Measurements from ENCODE around the gene G0S2. TPM values are rescaled to one million over a fixed set of nuclear protein-coding genes. Genes with fewer than 3 reads are reported as not detected.
A peak's percentile ranks its signal among the peaks of the same experiment; 100 is the strongest.

The G0S2 gene
- total and polyA plus RNA-seq, 2 of the 4 experiments (the other 2 are of a cell fraction) = 0.36 to 0.53 TPM

DNA sequence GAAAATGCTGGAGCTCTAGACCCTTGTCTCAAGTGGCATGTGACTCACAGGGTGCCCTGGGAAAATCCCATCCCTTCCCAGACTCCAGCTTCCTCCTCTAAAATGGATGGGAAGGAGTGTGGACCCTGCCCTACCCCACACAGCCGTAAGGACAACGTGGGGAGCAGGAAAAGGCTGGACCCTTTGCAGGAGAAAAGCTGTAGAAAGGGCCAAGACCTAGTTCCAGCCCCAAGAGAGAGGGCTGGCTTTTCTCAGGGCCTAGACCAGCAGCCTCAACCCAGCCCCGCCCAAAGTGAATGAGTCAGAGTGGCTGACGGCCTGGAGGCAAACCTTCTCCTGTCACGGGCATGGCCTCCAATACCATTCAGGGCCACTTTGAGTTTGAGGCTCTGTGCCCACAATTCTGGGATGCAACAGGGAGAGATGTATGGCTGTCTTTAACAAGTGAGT is 24.0 kb upstream of the G0S2 start:
- Histone ChIP-seq H3K23ac (ENCODE audit: low read depth, low read length) (no peak overlapping the region), H3K4me3 (ENCODE audit: insufficient read depth, low read depth, low read length) (no peak overlapping the region), H3K18ac (ENCODE audit: low read depth, low read length) (peak overlapping the region; percentile 77; the same call in 1 of the 2 replicates), H3K14ac (replicated peaks; ENCODE audit: low read depth, low read length) (peak overlapping the region; percentile 82), H3K4ac (ENCODE audit: low read depth, low read length) (peak overlapping the region; percentile 86), H2AK9ac (replicated peaks; ENCODE audit: low read depth, low read length, poor library complexity) (peak overlapping the region; percentile 73), H2AK5ac (ENCODE audit: low read depth, low read length) (peak overlapping the region; percentile 69), H2BK120ac (ENCODE audit: low read depth, low read length) (peak overlapping the region; percentile 88), H3K79me1 (ENCODE audit: low read depth in 1 of 2, low read length in 2 of 2) (no peaks in the 10 kb centered on the region), H3K4me2 (ENCODE audit: low read depth, low read length) (no peak overlapping the region), H4K20me1 (ENCODE audit: insufficient read depth, low read length) (no peaks in the 10 kb centered on the region), H3K9ac (ENCODE audit: low read depth, low read length) (peak overlapping the region; percentile 32; the same call in 1 of the 2 replicates), H3K9me1 (ENCODE audit: insufficient read depth, low read length) (peaks cover 27% of the 10 kb centered on the region), H3K4me1 (ENCODE audit: control insufficient read depth, insufficient read depth, low read length) (peaks cover 25% of the 10 kb centered on the region), H2BK20ac (ENCODE audit: low read depth, low read length) (peak overlapping the region; percentile 60), H3K9me3 (ENCODE audit: control insufficient read depth, insufficient read depth, low read length) (no peaks in the 10 kb centered on the region), H4K8ac (ENCODE audit: low read depth in 2 of 2, low read length in 2 of 2) (peak overlapping the region; percentile 59 to 96; a peak in 3 of 4 replicates), H3K56ac (ENCODE audit: extremely low read depth, insufficient read depth, low read length) (peak overlapping the region; percentile 1; the same call in 1 of the 2 replicates), H3K27me3 (ENCODE audit: control insufficient read depth, insufficient read depth, low read length) (no peaks in the 10 kb centered on the region; the same call in 1 of the 2 replicates), H2BK15ac (ENCODE audit: low read depth, low read length) (peak overlapping the region; percentile 85; the same call in 2 of the 3 replicates), H3K27ac (ENCODE audit: insufficient read depth, low read length) (peak overlapping the region; percentile 57), H2AFZ (replicated peaks; ENCODE audit: low read length, poor library complexity) (peak overlapping the region; percentile 90), H3K36me3 (ENCODE audit: control insufficient read depth, insufficient read depth, low read length) (no peaks in the 10 kb centered on the region), H4K5ac (ENCODE audit: low read depth, low read length) (peak overlapping the region; percentile 90; the same call in 1 of the 2 replicates), H4K91ac (ENCODE audit: insufficient read depth, low read depth, low read length) (peak overlapping the region; percentile 78; the same call in 1 of the 2 replicates), H2BK5ac (ENCODE audit: low read depth, low read length, poor library complexity, severe bottlenecking) (peak overlapping the region; percentile 74)
- intact Hi-C loops (cut with micrococcal nuclease) (no loop called here), dilution Hi-C loops (cut with HindIII; ENCODE audit: low sequenced_read_pairs, unreplicated experiment) (no loop called here), in situ Hi-C loops (cut with MboI; ENCODE audit: low sequenced_read_pairs) (no loop called here)
- POLR2A ChIA-PET (ENCODE audit: unreplicated experiment) = no interaction called here
- DNase-seq (peak; percentile 56), ATAC-seq (ENCODE audit: low read depth) (peak; percentile 61)
- TF ChIP-seq, protein P1, sequence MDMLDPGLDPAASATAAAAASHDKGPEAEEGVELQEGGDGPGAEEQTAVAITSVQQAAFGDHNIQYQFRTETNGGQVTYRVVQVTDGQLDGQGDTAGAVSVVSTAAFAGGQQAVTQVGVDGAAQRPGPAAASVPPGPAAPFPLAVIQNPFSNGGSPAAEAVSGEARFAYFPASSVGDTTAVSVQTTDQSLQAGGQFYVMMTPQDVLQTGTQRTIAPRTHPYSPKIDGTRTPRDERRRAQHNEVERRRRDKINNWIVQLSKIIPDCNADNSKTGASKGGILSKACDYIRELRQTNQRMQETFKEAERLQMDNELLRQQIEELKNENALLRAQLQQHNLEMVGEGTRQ (IDR thresholded peaks at IDR 0.05; ENCODE audit: low read depth, low read length) = no peak
- TF ChIP-seq MXI1 (IDR thresholded peaks at IDR 0.05; ENCODE audit: borderline replicate concordance, low read depth, low read length) = no peak
- TF ChIP-seq BHLHE40 (IDR thresholded peaks at IDR 0.05; ENCODE audit: low read depth, low read length) = no peak
- no peak for TF ChIP-seq SMC3 (IDR thresholded peaks at IDR 0.05; ENCODE audit: low read depth, low read length)
- no peak for TF ChIP-seq FOS (IDR thresholded peaks at IDR 0.05; ENCODE audit: low read depth, low read length)
- no peak for TF ChIP-seq NFE2L2 (IDR thresholded peaks at IDR 0.05; ENCODE audit: low read depth, low read length)
- TF ChIP-seq CEBPB (IDR thresholded peaks at IDR 0.05; ENCODE audit: low read depth, low read length) = no peak
- TF ChIP-seq RFX5 (IDR thresholded peaks at IDR 0.05; ENCODE audit: low read depth, low read length) = no peak
- TF ChIP-seq MAZ (IDR thresholded peaks at IDR 0.05; ENCODE audit: borderline replicate concordance, low read depth, low read length) = no peak
- no peak for TF ChIP-seq RAD21 (IDR thresholded peaks at IDR 0.05; ENCODE audit: low read length)
- no peak for TF ChIP-seq POLR2A (IDR thresholded peaks at IDR 0.05; ENCODE audit: low read depth, low read length)
- TF ChIP-seq CHD1 (IDR thresholded peaks at IDR 0.05; ENCODE audit: low read depth, low read length) = no peak
- no peak for TF ChIP-seq MAFK (IDR thresholded peaks at IDR 0.05; ENCODE audit: low read depth, low read length)
- CTCF ChIA-PET = interaction anchor here (0.6 kb wide), 1 partner anchor 463 kb away, joined by 3 read pairs; no protein-coding TSS in a partner anchor
- WGBS, 2 experiments (ENCODE audit: extremely low coverage in 2 of 2, insufficient read length in 1 of 2) = 0% methylated on average over 1 of the region's 5 CpGs; no CpG with 5 or more reads in 1 of the 2 experiments
- BruUV-seq (replicated peaks) = no TSS peak
